Adrenal gland (tissue), 12 donors: ENCODE data around the gene DLGAP1. TPM values are rescaled to one million over a fixed set of nuclear protein-coding genes. Genes with fewer than 3 reads are reported as not detected.
"Not testable (repeated sequence)": the region's sequence is repeated elsewhere in the genome, so short reads cannot be mapped to it uniquely, and the experiment has no call there.

Experiments used
- DNase-seq, 7 donors: peaks; one replicate each; pipeline ENCODE4 v3.0.0-alpha.2; 2019 to 2020
- H3K27ac ChIP-seq, 5 donors: fragments of 200-600 bp; sonication (generic) in 4 of 5; 1 replicate in 3 of 5; 2 replicates in 2 of 5; pipeline versions ENCODE4 v1.5.1 to v1.8.0; 2016 to 2020; ENCODE audit warnings: mild to moderate bottlenecking in 1 of 5
- H3K27me3 ChIP-seq: fragments of 200-600 bp; 2 replicates; pipeline ENCODE4 v1.8.0; 2021
- H3K36me3 ChIP-seq, 2 donors: fragments of 200-600 bp; replicated peaks in 1 of 2; 1 replicate in 1 of 2; 2 replicates in 1 of 2; pipeline versions ENCODE4 v1.5.1 to v1.8.0; 2018 to 2022
- H3K4me1 ChIP-seq, 2 donors: fragments of 200-600 bp; replicated peaks in 1 of 2; 1 replicate in 1 of 2; 2 replicates in 1 of 2; pipeline versions ENCODE4 v1.5.1 to v1.8.0; 2018 to 2021
- H3K4me3 ChIP-seq, 4 donors: fragments of 200-600 bp; sonication (generic) in 3 of 4; one replicate each; pipeline ENCODE4 v1.5.1; 2016 to 2018
- H3K9me3 ChIP-seq, 3 donors: fragments of 200-600 bp; sonication (generic) in 1 of 3; replicated peaks in 1 of 3; 1 replicate in 2 of 3; 2 replicates in 1 of 3; pipeline versions ENCODE4 v1.5.1 to v1.8.0; 2016 to 2021
- POLR2A ChIP-seq, 2 donors: fragments of 450-650 bp; IDR thresholded peaks; one replicate each; pipeline ENCODE4 v1.6.1; 2017; ENCODE audit warnings: antibody characterized with exemption in 2 of 2, mild to moderate bottlenecking in 2 of 2, moderate library complexity in 1 of 2
- WGBS, 4 donors: extraction: QIAGEN DNeasy Blood & Tissue Kit in 2 of 4; methylation state at CpG; one replicate each; pipeline versions ENCODE4 v1.1.5 to v1.1.7; 2013 to 2017; 5-methylcytosine and 5-hydroxymethylcytosine counted together
- intact Hi-C, 2 donors: fragments of 100-400 bp; cut with DNase I; formaldehyde crosslinking; loops; one replicate each; pipeline versions ENCODE4 v1.14.1 to v1.15.0; 2022 to 2023
- polyA plus RNA-seq, 3 donors: library from polyadenylated mRNA; stranded (reverse); fragments of 200-250 nt in 2 of 3; fragments of 350-450 nt in 1 of 3; fragmentation: Illumina TruSeq in 1 of 3; extraction: RNeasy Lipid Tissue Mini Kit (QIAGEN cat#74804) in 1 of 3; gene quantifications; one replicate each; pipeline ENCODE4 v1.2.3, GENCODE V29; 2013 to 2014
- total RNA-seq, 9 donors: library from RNA; depleted of rRNA in 4 of 9; stranded (reverse); fragments of >200 nt in 4 of 9; fragments of 120-200 nt in 1 of 9; fragmentation: NEBNext Ultra II Directional in 1 of 9; extraction: Animal tissue kit (Norgen Biotek cat#: 25700) in 1 of 9; gene quantifications; one replicate each; pipeline versions ENCODE4 v1.1.0 to v1.2.4, GENCODE V29; 2013 to 2023
- TF ChIP-seq, protein P1 (sequence below), 6 experiments: fragments of 450-650 bp in 4 of 6; fragments of 200-600 bp in 2 of 6; sonication (generic) in 1 of 6; IDR thresholded peaks; 1 replicate in 5 of 6; 2 replicates in 1 of 6; pipeline versions ENCODE4 v1.5.1 to v1.8.0; 2016 to 2021; ENCODE audit warnings: antibody characterized with exemption in 6 of 6, mild to moderate bottlenecking in 2 of 6, moderate library complexity in 1 of 6
- donor health status: healthy with polysubstance abuse.
- donor health status: Bipolar disorder and iron deficiency.
- donor health status: DM: yes; HTN: yes; CAD: no.
- donor health status: DM: no; HTN: no; CAD: no.
- donor health status: DM: no; HTN: no; CAD: no.
- donor health status: DM: yes; HTN: yes; CAD: no.

The DLGAP1 gene
- total and polyA plus RNA-seq, 12 donors: 1.7 to 30.9 (median 12.9) TPM

DNA sequence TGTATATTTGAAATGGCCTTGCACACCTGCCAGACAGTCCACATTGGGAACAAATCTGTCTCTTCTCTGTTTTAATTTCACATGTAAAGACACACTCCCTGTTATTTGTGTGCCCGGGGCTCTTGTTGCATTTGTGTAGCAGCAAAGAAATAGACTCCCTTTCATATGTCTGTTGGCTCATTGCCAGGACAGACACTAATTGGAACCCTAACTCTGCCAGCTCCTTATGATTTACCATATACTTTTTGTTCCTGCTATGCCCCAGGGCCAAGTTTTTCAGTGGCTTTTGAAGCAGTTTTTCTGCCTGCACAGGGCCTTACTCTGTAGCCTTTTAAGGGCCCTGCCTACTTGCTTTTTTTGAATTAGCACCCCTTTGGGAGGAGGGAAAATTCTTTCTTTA, 396.9 kb downstream of the DLGAP1 start:
- intact Hi-C loops: no loop called here
- H3K27me3 ChIP-seq: no peaks in the 10 kb centered on the region
- H3K9me3 ChIP-seq: peaks cover 0 to 6% (median 0%) of the 10 kb centered on the region in 3 donors
- DNase-seq: no peak
- no peaks in the 10 kb centered on the region for H3K4me1 ChIP-seq
- no peaks in the 10 kb centered on the region for H3K36me3 ChIP-seq
- H3K27ac ChIP-seq: no peak overlapping the region
- H3K4me3 ChIP-seq: no peak overlapping the region
- WGBS, 4 donors: 64 to 81% (median 72%) methylated on average over 1 of the region's 1 CpG
- TF ChIP-seq POLR2A (IDR thresholded peaks at IDR 0.05): no peak
- TF ChIP-seq, protein P1, sequence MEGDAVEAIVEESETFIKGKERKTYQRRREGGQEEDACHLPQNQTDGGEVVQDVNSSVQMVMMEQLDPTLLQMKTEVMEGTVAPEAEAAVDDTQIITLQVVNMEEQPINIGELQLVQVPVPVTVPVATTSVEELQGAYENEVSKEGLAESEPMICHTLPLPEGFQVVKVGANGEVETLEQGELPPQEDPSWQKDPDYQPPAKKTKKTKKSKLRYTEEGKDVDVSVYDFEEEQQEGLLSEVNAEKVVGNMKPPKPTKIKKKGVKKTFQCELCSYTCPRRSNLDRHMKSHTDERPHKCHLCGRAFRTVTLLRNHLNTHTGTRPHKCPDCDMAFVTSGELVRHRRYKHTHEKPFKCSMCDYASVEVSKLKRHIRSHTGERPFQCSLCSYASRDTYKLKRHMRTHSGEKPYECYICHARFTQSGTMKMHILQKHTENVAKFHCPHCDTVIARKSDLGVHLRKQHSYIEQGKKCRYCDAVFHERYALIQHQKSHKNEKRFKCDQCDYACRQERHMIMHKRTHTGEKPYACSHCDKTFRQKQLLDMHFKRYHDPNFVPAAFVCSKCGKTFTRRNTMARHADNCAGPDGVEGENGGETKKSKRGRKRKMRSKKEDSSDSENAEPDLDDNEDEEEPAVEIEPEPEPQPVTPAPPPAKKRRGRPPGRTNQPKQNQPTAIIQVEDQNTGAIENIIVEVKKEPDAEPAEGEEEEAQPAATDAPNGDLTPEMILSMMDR (IDR thresholded peaks at IDR 0.05): no peak

- no peak for TF ChIP-seq POLR2A (IDR thresholded peaks at IDR 0.05)
- TF ChIP-seq, protein P1 (IDR thresholded peaks at IDR 0.05): no peak
- H3K27me3 ChIP-seq: no peaks in the 10 kb centered on the region
- no peaks in the 10 kb centered on the region for H3K36me3 ChIP-seq
- H3K9me3 ChIP-seq: no peaks in the 10 kb centered on the region
- intact Hi-C loops: no loop called here
- no peak for DNase-seq
- WGBS, 4 donors: 75 to 80% (median 77%) methylated on average over 5 to 7 of the region's 7 CpGs
- H3K4me3 ChIP-seq: no peak overlapping the region
- H3K4me1 ChIP-seq: no peaks in the 10 kb centered on the region
- H3K27ac ChIP-seq: no peak overlapping the region
Observed at GRCh38 chr18:4040391-4041092, 414.6 kb downstream of the DLGAP1 start.

DNA sequence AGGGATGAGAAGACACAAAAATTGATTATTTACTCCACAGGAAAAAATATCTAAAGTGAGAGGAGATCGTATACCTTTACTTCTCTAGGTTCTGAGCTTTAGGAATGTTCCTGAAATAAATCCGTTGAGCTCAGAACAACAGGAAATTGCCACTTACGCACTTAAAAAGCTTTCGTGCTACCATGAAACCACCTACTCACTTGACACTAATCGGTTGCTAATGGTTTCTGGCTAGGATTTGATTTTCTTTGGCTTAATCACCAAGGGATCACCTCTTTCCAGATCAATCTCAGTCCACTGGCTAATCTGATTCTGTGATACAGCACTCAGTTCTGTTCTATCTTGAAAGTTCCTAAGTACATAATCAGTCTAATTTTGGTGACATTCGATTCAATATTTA, 419.6 kb downstream of the DLGAP1 start:
- TF ChIP-seq POLR2A (IDR thresholded peaks at IDR 0.05): no peak
- TF ChIP-seq, protein P1 (IDR thresholded peaks at IDR 0.05): no peak
- H3K36me3 ChIP-seq: no peaks in the 10 kb centered on the region
- intact Hi-C loops: no loop called here
- no peaks in the 10 kb centered on the region for H3K27me3 ChIP-seq
- 47 to 65% (median 58%) methylated on average over 6 of the region's 6 CpGs for WGBS, 4 donors
- H3K4me1 ChIP-seq: no peaks in the 10 kb centered on the region
- no peak overlapping the region for H3K27ac ChIP-seq
- no peak for DNase-seq
- no peaks in the 10 kb centered on the region for H3K9me3 ChIP-seq
- no peak overlapping the region for H3K4me3 ChIP-seq

- H3K4me1 ChIP-seq, intact Hi-C loops, H3K9me3 ChIP-seq, H3K27ac ChIP-seq, H3K4me3 ChIP-seq, H3K36me3 ChIP-seq, H3K27me3 ChIP-seq, DNase-seq: not testable (repeated sequence)
- 89 to 99% (median 92%) methylated on average over 4 of the region's 4 CpGs for WGBS, 4 donors
Observed at GRCh38 chr18:4034815-4035214, 420.3 kb downstream of the DLGAP1 start.

DNA sequence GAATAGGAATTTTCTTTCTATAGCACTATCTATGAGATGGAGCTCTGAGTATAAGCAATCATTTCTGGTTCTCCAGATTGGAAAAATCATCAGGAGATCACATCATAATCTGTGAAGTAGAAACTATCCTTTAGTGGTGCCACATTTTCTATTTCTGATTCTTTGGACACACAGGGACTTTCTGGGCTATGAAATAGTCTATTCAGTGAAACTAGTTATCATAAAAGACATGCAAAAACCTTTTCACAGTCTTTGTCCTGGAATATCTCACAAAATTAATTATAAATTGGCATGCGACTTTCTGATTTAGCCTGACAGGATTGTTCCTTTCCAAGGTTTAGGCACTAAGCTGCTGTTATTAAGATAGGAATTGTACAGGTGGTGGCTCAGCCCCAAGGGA, 428.6 kb downstream of the DLGAP1 start:
- H3K4me3 ChIP-seq: no peak overlapping the region
- DNase-seq: no peak
- H3K9me3 ChIP-seq: no peaks in the 10 kb centered on the region
- no peak overlapping the region for H3K27ac ChIP-seq
- H3K4me1 ChIP-seq: no peaks in the 10 kb centered on the region
- no peak for TF ChIP-seq POLR2A (IDR thresholded peaks at IDR 0.05)
- TF ChIP-seq, protein P1 (IDR thresholded peaks at IDR 0.05): no peak
- intact Hi-C loops: no loop called here
- H3K27me3 ChIP-seq: no peaks in the 10 kb centered on the region
- H3K36me3 ChIP-seq: no peaks in the 10 kb centered on the region
- 62 to 89% (median 79%) methylated on average over 1 of the region's 1 CpG for WGBS, 4 donors
